Large intestine (tissue), 3 donors: Measurements from ENCODE around the gene PGAP3. TPM values are rescaled to one million over a fixed set of nuclear protein-coding genes. Genes with fewer than 3 reads are reported as not detected.

Experiments used
- DNase-seq, 2 donors: peaks; one replicate each; pipeline versions ENCODE4 v3.0.0 to v3.0.0-alpha.2; 2013
- H3K27ac ChIP-seq: one replicate; pipeline ENCODE4 v1.5.1; 2013; ENCODE audit warnings: low read length
- H3K27me3 ChIP-seq: 2 replicates; pipeline ENCODE4 v1.6.1; 2013; ENCODE audit warnings: low read length; ENCODE audit not compliant: control insufficient read depth, insufficient read depth
- H3K36me3 ChIP-seq: 2 replicates; pipeline ENCODE4 v1.6.1; 2013; ENCODE audit warnings: low read length; ENCODE audit not compliant: control insufficient read depth, insufficient read depth
- H3K4me1 ChIP-seq: one replicate; pipeline ENCODE4 v1.6.1; 2013; ENCODE audit warnings: low read length; ENCODE audit not compliant: control insufficient read depth, insufficient read depth
- H3K4me3 ChIP-seq: one replicate; pipeline ENCODE4 v1.5.1; 2013; ENCODE audit warnings: low read length
- H3K9me3 ChIP-seq: one replicate; pipeline ENCODE4 v1.6.1; 2013; ENCODE audit warnings: mild to moderate bottlenecking, low read depth, low read length, moderate library complexity; ENCODE audit not compliant: control insufficient read depth
- WGBS: methylation state at CpG from one replicate; pipeline ENCODE4 v1.1.5; 2013; ENCODE audit warnings: low lambda C conversion rate; ENCODE audit not compliant: insufficient coverage; 5-methylcytosine and 5-hydroxymethylcytosine counted together
- polyA plus RNA-seq: library from polyadenylated mRNA; unstranded; fragments of 120-200 nt; gene quantifications from one replicate; pipeline ENCODE4 v1.2.1, GENCODE V29; 2013

PGAP3 gene
- polyA plus RNA-seq, 1 donor = 31.8 TPM

DNA sequence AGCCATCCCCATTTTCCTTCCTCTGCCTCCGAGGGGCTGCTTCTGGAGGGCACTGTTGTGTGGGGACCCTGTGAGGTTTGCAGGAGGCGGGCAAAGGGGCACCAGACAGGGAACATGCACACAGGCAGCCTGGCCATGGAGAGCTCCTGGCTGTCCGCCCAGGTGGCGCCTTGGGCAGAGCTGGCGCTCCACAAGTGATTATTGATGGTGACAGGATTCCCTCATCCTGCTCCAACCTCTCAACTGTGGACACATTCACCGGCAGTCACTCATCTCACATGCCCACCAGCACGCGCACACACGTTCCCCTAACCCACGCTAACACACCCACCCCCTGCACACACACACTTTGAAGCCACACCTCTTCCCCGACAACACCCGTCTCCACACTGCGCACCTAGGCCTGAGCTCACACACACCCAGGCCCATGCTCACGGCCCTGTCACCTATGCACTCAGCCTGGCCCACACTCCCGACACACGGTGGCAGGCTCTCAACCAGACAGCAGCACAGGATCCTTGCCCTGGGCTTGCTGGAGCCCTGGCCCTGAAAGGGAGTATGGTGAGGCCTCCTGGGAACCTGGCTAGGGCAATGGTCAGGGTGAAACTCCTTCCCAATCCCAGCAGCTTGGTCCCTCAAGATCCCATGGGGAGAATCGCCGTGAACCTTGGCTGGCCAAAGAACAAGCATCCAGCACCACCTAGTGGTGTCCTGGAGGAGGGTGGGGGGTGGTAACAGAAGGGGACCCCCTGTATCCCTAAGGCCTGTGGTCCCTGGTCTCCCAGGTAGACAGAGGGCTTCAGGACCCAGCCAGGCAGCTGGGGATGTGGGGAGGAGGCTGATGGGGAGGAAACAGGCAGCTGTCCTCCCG is 16.0 kb downstream of the PGAP3 start:
- H3K4me1 ChIP-seq = peaks cover 67% of the 10 kb centered on the region
- H3K4me3 ChIP-seq = no peak overlapping the region
- DNase-seq = peak in 1 of 2 donors; percentile 78
- WGBS = no CpG with 5 or more reads among the region's 19 CpGs
- H3K27ac ChIP-seq = peak overlapping the region; percentile 57
- H3K9me3 ChIP-seq = no peaks in the 10 kb centered on the region
- H3K36me3 ChIP-seq = peaks cover 4% of the 10 kb centered on the region
- peaks cover 22% of the 10 kb centered on the region for H3K27me3 ChIP-seq

GRCh38 chr17:39670746-39671145 is 17.1 kb downstream of the PGAP3 start:
- Histone ChIP-seq H3K9me3 (peaks cover 3% of the 10 kb centered on the region), H3K36me3 (no peaks in the 10 kb centered on the region), H3K4me3 (no peak overlapping the region), H3K27me3 (peaks cover 30% of the 10 kb centered on the region), H3K4me1 (peaks cover 65% of the 10 kb centered on the region), H3K27ac (no peak overlapping the region)
- WGBS = no CpG with 5 or more reads among the region's 4 CpGs
- no peak for DNase-seq

GRCh38 chr17:39669897-39670735 is 17.7 kb downstream of the PGAP3 start:
- 100% methylated on average over 1 of the region's 23 CpGs for WGBS
- Histone ChIP-seq H3K4me3 (no peak overlapping the region), H3K27me3 (peaks cover 30% of the 10 kb centered on the region), H3K36me3 (no peaks in the 10 kb centered on the region), H3K9me3 (peaks cover 4% of the 10 kb centered on the region), H3K4me1 (peaks cover 59% of the 10 kb centered on the region), H3K27ac (no peak overlapping the region)
- DNase-seq = no peak

DNA sequence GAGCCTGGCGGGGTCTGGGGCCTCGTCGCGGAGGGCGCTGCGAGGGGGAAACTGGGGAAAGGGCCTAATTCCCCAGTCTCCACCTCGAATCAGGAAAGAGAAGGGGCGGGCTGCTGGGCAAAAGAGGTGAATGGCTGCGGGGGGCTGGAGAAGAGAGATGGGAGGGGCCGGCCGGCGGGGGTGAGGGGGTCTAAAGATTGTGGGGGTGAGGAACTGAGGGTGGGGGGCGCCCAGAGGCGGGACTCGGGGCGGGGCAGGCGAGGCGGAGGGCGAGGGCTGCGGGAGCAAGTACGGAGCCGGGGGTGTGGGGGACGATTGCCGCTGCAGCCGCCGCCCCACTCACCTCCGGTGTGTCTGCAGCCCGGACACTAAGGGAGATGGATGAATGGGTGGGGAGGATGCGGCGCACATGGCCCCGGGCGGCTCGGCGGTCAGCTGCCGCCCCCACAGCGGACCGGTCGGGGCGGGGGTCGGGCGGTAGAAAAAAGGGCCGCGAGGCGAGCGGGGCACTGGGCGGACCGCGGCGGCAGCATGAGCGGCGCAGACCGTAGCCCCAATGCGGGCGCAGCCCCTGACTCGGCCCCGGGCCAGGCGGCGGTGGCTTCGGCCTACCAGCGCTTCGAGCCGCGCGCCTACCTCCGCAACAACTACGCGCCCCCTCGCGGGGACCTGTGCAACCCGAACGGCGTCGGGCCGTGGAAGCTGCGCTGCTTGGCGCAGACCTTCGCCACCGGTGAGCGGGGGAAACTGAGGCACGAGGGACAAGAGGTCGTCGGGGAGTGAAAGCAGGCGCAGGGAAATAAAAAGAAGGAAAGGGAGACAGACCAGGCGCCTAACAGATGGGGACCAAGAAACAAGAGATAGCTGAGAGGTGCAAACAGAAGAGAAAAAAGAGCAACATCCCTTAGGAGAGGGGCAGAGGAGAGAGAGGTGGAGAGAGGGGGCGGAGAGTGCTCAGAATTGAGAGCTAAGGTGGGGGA is 19.6 kb downstream of the PGAP3 start, which contains the start of gene PNMT:
PNMT (plus strand) TSS at position 509 of the 980 bp plus-strand sequence; CDS start at position 532, 23 bp downstream.
- Histone ChIP-seq H3K4me1 (peaks cover 48% of the 10 kb centered on the region), H3K27ac (no peak within 1 kb of the TSS), H3K9me3 (peaks cover 4% of the 10 kb centered on the region), H3K4me3 (peak within 1 kb of the TSS; percentile 18), H3K36me3 (no peaks in the 10 kb centered on the region), H3K27me3 (peaks cover 30% of the 10 kb centered on the region)
- WGBS = 4% methylated on average over 9 of the region's 85 CpGs
- peak in 1 of 2 donors; percentile 77 for DNase-seq

DNA sequence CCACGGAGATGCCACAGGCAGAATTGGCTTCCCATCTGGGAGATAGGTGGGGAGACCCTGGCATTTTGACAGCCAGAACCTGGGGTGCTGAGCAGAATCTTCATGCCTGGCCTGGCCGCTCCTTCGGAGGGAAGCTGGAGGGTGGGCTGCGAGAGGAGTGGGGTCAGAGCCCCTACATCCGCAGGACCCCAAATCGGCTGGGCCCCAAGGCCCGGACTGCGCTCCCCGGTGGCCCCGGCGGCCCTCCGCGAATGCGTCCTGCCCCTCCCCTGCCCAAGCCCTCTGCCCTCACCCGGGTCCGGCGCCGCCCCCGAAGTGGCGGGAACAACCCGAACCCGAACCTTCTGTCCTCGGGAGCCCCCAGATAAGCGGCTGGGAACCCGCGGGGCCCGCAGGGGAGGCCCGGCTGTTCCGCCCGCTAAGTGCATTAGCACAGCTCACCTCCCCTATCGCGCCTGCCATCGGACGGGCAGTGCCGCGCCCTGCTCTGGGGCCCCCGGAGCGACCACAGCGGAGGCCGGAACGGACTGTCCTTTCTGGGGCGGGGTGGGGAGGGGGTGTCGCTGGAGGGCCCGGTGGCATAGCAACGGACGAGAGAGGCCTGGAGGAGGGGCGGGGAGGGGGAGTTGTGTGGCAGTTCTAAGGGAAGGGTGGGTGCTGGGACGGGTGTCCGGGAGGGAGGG is 20.5 kb downstream of the PGAP3 start:
- H3K4me1 ChIP-seq = peaks cover 44% of the 10 kb centered on the region
- H3K27me3 ChIP-seq = peaks cover 30% of the 10 kb centered on the region
- DNase-seq = peak in 1 of 2 donors; percentile 70
- WGBS = no CpG with 5 or more reads among the region's 49 CpGs
- no peak overlapping the region for H3K27ac ChIP-seq
- H3K36me3 ChIP-seq = peaks cover 4% of the 10 kb centered on the region
- H3K9me3 ChIP-seq = peaks cover 4% of the 10 kb centered on the region
- peak overlapping the region; percentile 18 for H3K4me3 ChIP-seq

DNA sequence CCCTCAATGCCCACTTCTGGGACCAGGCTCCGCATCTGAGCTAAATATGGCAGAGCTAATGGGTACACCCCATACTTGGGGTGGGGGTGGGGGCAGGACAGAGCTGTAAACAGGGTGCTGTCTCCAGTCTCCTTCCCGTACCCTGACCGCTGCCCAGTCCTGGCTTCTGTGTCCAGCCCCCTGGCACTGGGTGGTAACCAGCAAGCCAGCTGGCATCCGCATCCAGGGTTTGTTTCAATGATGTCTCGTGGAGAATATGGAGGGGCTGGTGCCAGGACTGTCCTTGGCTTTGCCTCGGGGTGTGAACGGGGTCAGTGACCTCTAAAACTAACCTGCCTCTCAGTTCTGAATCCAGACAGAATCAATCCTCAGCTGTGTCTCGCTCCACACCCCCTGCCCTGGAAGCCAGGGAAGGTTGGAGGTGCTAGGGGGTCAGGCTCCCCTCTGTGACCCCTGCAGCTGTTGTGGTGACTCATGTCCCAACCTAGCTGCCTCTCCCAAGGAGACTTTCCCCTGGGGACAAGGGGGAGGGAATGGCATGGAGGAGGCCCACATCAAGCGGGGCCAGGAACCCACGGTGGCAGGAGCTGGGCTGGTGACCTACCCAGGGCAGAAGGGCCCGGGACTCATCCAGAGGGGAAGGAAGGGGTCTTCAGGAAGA is 21.1 kb downstream of the PGAP3 start:
- Histone ChIP-seq H3K27ac (no peak overlapping the region), H3K4me3 (peak overlapping the region; percentile 18), H3K4me1 (peaks cover 37% of the 10 kb centered on the region), H3K27me3 (peaks cover 30% of the 10 kb centered on the region), H3K36me3 (peaks cover 10% of the 10 kb centered on the region), H3K9me3 (peaks cover 4% of the 10 kb centered on the region)
- no CpG with 5 or more reads among the region's 11 CpGs for WGBS
- DNase-seq = peak in 1 of 2 donors; percentile 56

DNA sequence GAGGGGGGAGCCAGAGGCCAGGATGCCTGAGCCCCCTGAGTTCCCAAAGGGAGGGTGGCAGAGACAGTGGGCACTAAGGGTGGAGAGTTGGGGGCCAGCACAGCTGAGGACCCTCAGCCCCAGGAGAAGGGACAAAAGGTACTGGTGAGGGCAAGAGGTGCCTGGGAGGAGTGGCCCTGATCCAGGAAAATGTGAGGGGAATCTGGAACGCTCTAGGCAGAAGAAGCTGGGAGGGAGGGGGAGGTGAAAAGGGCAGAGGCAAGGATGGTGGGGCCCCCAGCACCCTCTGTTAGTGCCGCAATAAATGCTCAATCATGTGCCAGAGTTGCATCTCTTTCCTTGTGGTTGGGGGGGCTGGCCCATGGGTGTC is 21.6 kb downstream of the PGAP3 start:
- Histone ChIP-seq H3K4me3 (no peak overlapping the region), H3K27me3 (peaks cover 30% of the 10 kb centered on the region), H3K9me3 (peaks cover 4% of the 10 kb centered on the region), H3K4me1 (peaks cover 33% of the 10 kb centered on the region), H3K27ac (no peak overlapping the region), H3K36me3 (peaks cover 15% of the 10 kb centered on the region)
- DNase-seq = peak in 1 of 2 donors; percentile 37
- WGBS = no CpG with 5 or more reads among the region's 2 CpGs

DNA sequence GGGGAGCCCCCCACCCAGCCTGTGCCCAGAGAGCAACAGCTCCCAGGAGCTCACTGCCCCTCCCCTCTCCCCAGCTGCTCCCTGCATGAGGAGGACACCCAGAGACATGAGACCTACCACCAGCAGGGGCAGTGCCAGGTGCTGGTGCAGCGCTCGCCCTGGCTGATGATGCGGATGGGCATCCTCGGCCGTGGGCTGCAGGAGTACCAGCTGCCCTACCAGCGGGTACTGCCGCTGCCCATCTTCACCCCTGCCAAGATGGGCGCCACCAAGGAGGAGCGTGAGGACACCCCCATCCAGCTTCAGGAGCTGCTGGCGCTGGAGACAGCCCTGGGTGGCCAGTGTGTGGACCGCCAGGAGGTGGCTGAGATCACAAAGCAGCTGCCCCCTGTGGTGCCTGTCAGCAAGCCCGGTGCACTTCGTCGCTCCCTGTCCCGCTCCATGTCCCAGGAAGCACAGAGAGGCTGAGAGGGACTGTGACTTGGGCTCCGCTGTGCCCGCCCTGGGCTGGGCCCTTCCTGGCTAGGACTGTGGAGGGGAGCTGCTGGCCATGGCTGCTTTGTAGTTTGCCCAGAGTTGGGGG is 22.1 kb downstream of the PGAP3 start:
- WGBS = no CpG with 5 or more reads among the region's 17 CpGs
- Histone ChIP-seq H3K9me3 (peaks cover 4% of the 10 kb centered on the region), H3K36me3 (peaks cover 20% of the 10 kb centered on the region), H3K4me1 (peaks cover 31% of the 10 kb centered on the region), H3K4me3 (no peak overlapping the region), H3K27ac (no peak overlapping the region), H3K27me3 (peaks cover 30% of the 10 kb centered on the region)
- DNase-seq = no peak
